Measurements from ENCODE around the gene CCL3. TPM values are rescaled to one million over a fixed set of nuclear protein-coding genes. Genes with fewer than 3 reads are reported as not detected.
"Not testable (repeated sequence)": the region's sequence is repeated elsewhere in the genome, so short reads cannot be mapped to it uniquely, and the experiment has no call there.

Gene CCL3
- total RNA-seq, 3 donors from 2014 or later = 1.5 to 4.3 (median 4.1) TPM

- intact Hi-C loops (cut with DNase I, micrococcal nuclease) = no loop called here
- ATAC-seq = no peak
- no peaks in the 10 kb centered on the region for H3K36me3 ChIP-seq (ENCODE audit: low read depth)
- no peaks in the 10 kb centered on the region for H3K9me3 ChIP-seq
- H3K4me3 ChIP-seq = no peak overlapping the region
- no peak for DNase-seq
- TF ChIP-seq, protein P1, sequence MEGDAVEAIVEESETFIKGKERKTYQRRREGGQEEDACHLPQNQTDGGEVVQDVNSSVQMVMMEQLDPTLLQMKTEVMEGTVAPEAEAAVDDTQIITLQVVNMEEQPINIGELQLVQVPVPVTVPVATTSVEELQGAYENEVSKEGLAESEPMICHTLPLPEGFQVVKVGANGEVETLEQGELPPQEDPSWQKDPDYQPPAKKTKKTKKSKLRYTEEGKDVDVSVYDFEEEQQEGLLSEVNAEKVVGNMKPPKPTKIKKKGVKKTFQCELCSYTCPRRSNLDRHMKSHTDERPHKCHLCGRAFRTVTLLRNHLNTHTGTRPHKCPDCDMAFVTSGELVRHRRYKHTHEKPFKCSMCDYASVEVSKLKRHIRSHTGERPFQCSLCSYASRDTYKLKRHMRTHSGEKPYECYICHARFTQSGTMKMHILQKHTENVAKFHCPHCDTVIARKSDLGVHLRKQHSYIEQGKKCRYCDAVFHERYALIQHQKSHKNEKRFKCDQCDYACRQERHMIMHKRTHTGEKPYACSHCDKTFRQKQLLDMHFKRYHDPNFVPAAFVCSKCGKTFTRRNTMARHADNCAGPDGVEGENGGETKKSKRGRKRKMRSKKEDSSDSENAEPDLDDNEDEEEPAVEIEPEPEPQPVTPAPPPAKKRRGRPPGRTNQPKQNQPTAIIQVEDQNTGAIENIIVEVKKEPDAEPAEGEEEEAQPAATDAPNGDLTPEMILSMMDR (IDR thresholded peaks at IDR 0.05) = no peak
- no peaks in the 10 kb centered on the region for H3K4me1 ChIP-seq (ENCODE audit: low read depth)
Observed at GRCh38 chr17:36088670-36089338, 1.1 kb downstream of the CCL3 start.

DNA sequence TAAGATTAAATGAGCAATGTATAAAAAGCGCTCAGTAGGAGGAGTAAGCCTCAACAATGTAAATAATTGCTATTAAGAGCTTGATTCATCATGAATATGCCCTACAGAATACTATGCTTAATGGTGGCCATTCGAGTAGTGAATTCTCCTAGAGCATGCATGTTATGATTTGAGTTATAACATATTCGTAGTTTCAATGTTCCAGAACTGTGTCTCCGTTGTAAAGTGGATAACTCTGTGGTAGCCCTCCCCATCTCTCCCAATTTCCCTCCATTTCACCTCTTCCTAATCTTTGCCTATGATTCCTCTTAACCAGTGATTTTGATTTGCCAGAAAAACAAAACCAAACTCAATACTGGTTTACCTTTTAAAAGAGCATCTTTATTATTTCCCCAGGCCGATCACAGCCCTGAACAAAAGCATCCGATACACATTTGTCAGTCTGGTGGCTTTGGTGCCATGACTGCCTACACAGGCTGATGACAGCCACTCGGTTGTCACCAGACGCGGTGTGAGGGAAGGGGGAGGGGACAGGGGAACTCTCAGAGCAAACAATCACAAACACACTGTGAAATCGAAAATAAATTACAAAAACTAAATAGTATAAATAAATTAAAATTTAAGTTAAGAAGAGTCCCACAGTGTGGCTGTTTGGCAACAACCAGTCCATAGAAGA lies 1.9 kb downstream of the CCL3 start:
- H3K36me3 ChIP-seq (ENCODE audit: low read depth); H3K4me3 ChIP-seq; ATAC-seq; H3K4me1 ChIP-seq (ENCODE audit: low read depth); DNase-seq; H3K9me3 ChIP-seq; intact Hi-C loops (cut with DNase I, micrococcal nuclease): not testable (repeated sequence)

DNA sequence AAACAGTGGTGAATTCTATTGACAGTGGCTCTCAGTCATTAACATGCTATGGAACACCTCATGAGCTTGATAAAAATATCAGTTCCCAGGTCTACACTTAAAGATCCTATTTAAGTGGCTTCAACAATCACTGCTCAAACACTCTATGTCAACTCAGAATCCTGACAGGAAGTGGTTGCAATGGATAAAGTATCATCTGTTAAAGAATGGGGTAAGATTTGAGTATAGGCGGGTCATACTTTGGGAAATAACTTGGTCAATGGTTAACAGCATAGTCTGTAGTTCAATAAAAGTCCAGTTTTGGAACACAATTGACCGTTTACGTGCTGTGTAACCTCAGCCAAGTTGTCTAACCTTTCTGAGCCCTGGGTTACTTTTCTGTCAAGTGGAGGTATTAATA lies 2.5 kb downstream of the CCL3 start:
- H3K4me1 ChIP-seq (ENCODE audit: low read depth); H3K36me3 ChIP-seq (ENCODE audit: low read depth); DNase-seq; intact Hi-C loops (cut with DNase I, micrococcal nuclease); ATAC-seq; H3K4me3 ChIP-seq; H3K9me3 ChIP-seq: not testable (repeated sequence)

DNA sequence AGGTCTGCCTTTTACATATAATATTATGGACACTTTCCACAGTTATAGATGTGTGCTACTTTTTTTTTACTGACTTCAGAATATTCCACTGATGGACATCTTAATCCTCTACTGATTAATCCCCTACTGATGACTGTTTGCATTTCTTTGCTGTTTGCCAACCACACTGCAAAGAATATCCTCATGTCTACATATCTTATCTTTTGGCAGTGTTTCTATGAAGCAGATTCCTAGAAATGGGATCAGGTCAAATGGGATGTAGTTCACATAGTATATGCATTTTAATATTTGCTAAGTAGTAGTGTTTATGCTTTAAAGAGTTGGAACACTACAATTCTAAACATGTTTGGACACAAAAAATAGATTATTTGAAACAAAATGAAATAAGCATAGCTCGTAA lies 3.2 kb downstream of the CCL3 start:
- no peaks in the 10 kb centered on the region for H3K4me1 ChIP-seq (ENCODE audit: low read depth)
- no peaks in the 10 kb centered on the region for H3K9me3 ChIP-seq
- ATAC-seq (no peak), DNase-seq (no peak)
- no peaks in the 10 kb centered on the region for H3K36me3 ChIP-seq (ENCODE audit: low read depth)
- TF ChIP-seq, protein P1 (IDR thresholded peaks at IDR 0.05) = no peak
- intact Hi-C loops (cut with DNase I, micrococcal nuclease) = no loop called here
- no peak overlapping the region for H3K4me3 ChIP-seq

- Histone ChIP-seq H3K9me3 (no peaks in the 10 kb centered on the region), H3K36me3 (ENCODE audit: low read depth) (no peaks in the 10 kb centered on the region), H3K4me1 (ENCODE audit: low read depth) (no peaks in the 10 kb centered on the region), H3K4me3 (no peak overlapping the region)
- DNase-seq (no peak), ATAC-seq (peak; percentile 35)
- intact Hi-C loops (cut with DNase I, micrococcal nuclease) = no loop called here
- TF ChIP-seq, protein P1 (IDR thresholded peaks at IDR 0.05) = no peak
Observed at GRCh38 chr17:36085765-36086164, 4.2 kb downstream of the CCL3 start.

DNA sequence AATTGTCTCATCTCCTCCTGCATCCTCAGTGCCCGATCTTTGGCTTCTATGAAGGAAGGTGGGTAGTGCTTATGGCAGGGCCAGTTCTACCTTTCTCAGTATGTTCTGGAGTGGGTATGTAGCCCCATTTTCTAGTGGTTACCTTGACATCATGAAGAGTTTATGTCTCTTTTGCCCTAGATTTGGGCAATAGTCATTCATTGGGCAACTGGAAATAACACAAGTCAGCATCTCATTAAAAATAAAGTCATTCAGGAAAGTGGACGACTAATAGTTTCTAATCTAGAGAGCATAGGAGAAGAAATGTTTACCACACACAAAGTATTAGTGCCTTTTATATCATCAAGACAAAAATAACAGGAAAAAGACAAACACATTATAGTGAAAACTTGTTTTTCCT lies 6.3 kb downstream of the CCL3 start:
- H3K36me3 ChIP-seq (ENCODE audit: low read depth); H3K9me3 ChIP-seq; DNase-seq; H3K4me1 ChIP-seq (ENCODE audit: low read depth); H3K4me3 ChIP-seq; intact Hi-C loops (cut with DNase I, micrococcal nuclease); ATAC-seq: not testable (repeated sequence)

DNA sequence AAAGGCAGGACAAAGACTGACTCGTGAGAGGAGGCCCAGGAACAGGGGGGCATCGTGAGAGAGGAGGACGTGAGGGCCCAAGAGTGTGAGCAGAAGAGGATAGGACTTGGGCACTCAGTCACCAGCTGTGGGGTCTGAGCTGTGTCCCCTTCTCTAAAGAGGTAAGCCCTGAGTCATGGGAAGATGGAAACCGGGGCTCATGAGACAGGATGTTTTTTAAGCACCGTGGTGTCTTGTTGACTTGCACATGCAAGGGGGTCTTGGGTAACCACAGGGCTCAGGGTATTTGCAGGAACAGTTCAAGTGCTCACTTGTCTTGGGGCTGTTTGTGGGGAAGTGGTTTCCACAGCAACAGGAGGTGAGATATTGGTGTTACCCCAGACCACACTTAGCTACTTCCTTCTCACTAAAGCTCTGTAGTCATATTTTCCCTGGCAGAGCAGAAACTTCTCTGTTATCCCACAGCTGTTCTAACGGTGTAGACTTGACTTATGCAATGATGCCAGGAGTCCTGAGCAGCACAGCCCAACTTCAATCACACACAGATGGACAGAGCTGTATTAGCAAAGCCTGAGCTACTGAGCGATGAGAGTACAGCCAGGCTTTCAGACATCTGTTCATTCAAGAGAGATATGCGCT lies 7.3 kb downstream of the CCL3 start:
- H3K9me3 ChIP-seq; H3K4me3 ChIP-seq; H3K4me1 ChIP-seq (ENCODE audit: low read depth); H3K36me3 ChIP-seq (ENCODE audit: low read depth); intact Hi-C loops (cut with DNase I, micrococcal nuclease): not testable (repeated sequence)
- DNase-seq (peak in 1 of 3 donors; percentile 46), ATAC-seq (peak; percentile 84)

DNA sequence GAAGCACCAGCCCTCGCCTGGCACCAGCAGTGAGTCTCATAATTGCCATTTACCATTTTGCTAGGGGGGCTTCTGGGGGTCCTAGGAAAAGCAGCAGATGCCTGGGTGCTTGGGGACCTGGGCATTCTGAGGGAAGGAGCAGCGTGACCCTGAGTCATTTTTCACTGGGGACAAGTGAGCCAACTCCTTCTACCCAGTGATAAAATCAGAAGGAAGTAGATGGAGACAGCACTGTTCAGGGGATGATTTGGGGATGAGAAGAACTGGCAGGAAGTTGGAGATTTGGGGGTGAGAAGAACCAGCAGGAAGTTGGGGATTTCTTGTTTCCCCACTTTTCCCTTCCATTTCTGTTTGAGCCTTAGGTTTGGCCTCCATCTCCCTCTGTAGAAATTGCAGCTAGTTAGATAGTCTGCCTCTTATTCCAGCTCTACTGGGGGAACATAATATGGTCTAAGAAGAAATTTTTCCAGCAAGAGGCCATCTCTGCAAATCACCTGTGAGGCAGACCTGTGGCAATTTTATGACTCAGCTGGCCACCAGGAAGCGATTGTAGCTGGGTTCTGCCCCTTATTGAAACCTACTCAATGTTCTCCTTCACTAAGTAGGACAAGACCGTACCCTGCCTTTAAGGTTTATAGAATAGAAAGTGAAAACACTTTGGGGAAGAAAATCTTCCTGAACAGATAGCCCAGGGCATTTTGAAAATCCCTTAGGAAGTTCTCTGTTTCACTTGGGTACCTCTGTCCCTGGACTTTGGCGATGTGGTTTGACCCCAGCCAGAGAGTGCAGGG lies 8.1 kb downstream of the CCL3 start:
- H3K9me3 ChIP-seq; H3K4me3 ChIP-seq; H3K36me3 ChIP-seq (ENCODE audit: low read depth); H3K4me1 ChIP-seq (ENCODE audit: low read depth); intact Hi-C loops (cut with DNase I, micrococcal nuclease); DNase-seq: not testable (repeated sequence)
- peak; percentile 27 for ATAC-seq

All from mucosa of descending colon (tissue), 3 donors.